Activated naive CD4-positive, alpha-beta T cell treated with anti-CD3 and anti-CD28 coated beads for 36 hours (primary cell): ENCODE measurements around the gene ANAPC10. TPM values are rescaled to one million over a fixed set of nuclear protein-coding genes. Genes with fewer than 3 reads are reported as not detected.

Source experiments
- total RNA-seq, 2 experiments: library from RNA; stranded (reverse); gene quantifications; one replicate each; pipeline ENCODE4 v1.2.3, GENCODE V29; 2021

The ANAPC10 gene
- total RNA-seq, 2 experiments from 2014 or later = 23.5 to 26.5 TPM

Other genes with a start within 250 kb of the ANAPC10 start
- 100 to 1,000 TPM; 164 to 174 TPM for gene ABCE1, start 115 bp upstream of the ANAPC10 start, total RNA-seq
- 10 to 100 TPM; 35.9 to 37.1 TPM for gene OTUD4, start 82.4 kb upstream of the ANAPC10 start, total RNA-seq